Stimulated activated CD4-positive, alpha-beta T cell treated with anti-CD3 and anti-CD28 coated beads, Interleukin-1b, Interleukin-23, amount 100 ng/mL, for 24 hours (primary cell): ENCODE measurements around the gene LCP2.
"Not testable (repeated sequence)": the region's sequence is repeated elsewhere in the genome, so short reads cannot be mapped to it uniquely, and the experiment has no call there.

Experiments
- DNase-seq, 4 experiments: peaks; one replicate each; pipeline ENCODE4 v3.0.0-alpha.2; 2020; ENCODE audit warnings: low read depth in 4 of 4, low spot score in 1 of 4

LCP2 gene

GRCh38 chr5:170251462-170251861, 46.1 kb downstream of the LCP2 start:
- DNase-seq, result no peak

- no peak for DNase-seq
Observed at GRCh38 chr5:170250810-170251317, 46.7 kb downstream of the LCP2 start.

GRCh38 chr5:170249355-170249754, 48.2 kb downstream of the LCP2 start:
- DNase-seq, result no peak

GRCh38 chr5:170248931-170249227, 48.7 kb downstream of the LCP2 start:
- DNase-seq, result not testable (repeated sequence)

DNA sequence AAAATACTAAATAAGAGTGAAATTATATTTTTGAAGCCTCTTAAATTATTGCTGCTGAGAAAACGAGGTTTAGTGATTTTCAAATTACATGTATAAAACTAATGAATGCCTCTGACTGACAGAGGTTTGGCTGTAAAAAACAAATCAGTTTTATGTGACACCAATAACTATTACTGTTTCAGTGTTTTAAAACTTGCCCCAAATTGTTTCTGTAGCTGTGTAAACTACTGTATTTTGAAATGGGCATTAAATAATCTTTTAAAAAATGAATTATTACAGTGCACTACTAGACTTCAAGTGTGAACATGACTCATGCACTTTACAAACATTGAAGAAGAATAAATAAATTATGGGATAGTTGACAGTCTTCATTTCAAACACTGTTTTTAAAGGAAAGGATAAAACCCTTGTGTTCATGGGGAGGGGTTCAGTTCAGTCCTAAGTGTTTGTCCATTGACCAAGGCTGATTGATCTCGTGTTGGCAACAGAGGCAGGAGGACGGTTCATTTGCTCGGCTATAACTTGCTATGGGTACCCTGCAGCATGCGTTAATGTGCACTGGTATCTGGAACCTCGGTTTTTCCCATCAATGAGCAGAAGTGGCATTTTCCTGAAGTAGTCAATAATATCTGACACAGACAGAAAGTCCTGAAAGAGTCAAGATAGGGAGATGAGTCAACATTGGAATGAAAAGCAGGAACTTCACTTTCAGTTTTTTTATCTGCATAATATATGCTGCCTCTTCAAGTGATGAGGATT, 49.2 kb downstream of the LCP2 start:
- DNase-seq, result no peak

DNA sequence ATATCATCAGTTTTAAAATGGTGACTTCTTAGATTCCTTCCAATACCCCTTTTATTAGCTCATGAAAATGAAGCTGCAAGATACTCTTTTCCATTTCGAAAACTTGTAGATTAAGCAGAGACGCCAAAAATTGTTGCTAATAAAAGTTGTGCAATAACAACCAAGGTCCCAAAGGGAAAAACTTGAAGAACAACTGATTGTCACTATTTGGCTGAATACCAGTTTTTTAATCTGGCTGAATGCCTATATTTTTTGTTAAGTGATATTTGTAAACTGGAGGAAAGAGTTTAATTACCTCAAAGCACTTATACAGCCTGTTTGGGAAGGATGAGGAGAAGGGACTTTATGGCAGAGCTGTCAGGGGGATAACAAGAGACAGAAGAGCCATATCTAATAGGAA, 50.2 kb downstream of the LCP2 start:
- DNase-seq, result no peak

- DNase-seq, result no peak
Observed at GRCh38 chr5:170246126-170246870, 51.3 kb downstream of the LCP2 start.

GRCh38 chr5:170245436-170245835, 52.1 kb downstream of the LCP2 start:
- DNase-seq, result not testable (repeated sequence)

DNA sequence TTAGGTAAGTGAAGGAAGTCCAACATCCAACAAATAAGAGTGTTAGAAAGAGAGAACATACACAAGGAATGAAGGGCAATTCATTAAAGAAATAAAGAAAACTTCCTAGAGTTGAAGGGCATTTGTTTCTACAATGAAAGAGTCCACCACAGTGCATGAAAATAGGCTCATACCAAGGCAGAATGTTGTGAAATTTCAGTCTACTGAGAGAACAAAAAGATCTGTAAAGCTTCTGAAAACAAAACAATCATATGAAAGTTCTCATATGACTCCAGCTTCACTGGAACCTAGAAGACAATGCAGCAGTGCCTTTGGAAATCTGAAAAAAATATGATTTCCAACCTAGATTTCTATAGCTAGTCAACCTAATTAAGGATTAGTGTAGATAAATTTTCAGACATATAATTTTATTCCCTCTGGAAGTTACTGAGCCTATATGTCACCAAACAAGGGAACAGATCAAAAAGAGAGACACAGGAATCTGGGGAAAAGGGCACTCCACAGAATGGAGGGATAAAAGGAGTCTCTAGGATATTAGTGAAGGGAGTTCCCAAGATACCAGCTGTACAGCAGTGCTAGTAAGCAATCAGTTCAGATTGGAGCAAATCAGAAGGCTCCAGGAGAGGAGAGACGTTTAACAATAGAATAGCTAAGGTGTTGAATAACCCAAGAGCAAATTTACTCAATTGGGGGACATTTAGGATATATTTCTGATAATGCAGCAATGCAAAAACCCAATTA, 59.0 kb downstream of the LCP2 start:
- no peak for DNase-seq

DNA sequence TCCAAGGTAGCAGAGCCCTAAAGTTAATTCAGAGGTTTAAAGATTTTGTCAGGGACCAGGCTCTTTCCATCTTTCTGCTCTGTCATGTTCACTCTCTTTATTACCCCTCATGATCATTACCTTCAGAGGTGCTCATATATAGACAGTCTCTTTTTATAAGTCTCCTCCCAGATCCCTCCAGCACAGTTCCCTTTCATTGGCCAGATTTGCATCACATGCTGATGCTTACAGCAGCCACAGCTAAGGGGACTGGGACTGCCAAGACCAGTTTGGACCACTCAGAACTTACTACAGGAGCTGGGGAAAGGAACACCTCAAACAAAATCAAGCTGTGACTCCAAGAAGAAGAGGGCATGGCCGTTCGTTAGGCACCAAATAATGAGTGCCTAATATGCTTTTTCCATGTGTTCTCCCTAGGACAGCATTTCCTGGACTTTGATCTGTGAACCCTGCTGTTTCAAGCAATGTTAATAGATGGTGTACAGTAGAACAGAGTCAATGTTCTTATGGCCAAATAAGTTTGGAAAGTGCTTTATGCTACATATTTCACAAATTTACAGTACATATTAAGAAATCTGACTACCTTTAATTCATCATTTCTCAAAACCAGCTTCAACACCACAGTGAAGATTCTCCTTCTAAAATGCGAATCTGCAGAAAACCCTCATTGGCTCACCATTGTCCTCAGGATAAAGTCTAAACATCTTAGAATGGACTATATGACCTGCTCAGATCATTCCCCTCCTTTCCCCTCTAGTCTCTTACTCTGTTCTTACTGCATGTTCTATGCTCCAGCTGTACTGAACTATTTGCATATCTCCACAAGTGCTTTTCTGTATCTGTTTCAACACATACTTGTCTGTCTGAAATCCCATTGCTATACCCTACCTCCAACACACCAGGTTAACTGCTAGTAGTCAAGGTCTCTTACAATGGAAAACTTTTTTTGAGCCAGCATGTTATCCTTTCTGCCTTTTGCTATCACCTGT, 61.4 kb downstream of the LCP2 start:
- DNase-seq, result no peak

- no peak for DNase-seq
Observed at GRCh38 chr5:170233358-170233892, 64.2 kb downstream of the LCP2 start.

GRCh38 chr5:170232786-170233185, 64.8 kb downstream of the LCP2 start, which contains the start of gene C5orf58:
Gene C5orf58 (plus strand): TSS chr5:170232985. CDS start chr5:170234977, 1,992 bp downstream.
- DNase-seq, result no peak

DNA sequence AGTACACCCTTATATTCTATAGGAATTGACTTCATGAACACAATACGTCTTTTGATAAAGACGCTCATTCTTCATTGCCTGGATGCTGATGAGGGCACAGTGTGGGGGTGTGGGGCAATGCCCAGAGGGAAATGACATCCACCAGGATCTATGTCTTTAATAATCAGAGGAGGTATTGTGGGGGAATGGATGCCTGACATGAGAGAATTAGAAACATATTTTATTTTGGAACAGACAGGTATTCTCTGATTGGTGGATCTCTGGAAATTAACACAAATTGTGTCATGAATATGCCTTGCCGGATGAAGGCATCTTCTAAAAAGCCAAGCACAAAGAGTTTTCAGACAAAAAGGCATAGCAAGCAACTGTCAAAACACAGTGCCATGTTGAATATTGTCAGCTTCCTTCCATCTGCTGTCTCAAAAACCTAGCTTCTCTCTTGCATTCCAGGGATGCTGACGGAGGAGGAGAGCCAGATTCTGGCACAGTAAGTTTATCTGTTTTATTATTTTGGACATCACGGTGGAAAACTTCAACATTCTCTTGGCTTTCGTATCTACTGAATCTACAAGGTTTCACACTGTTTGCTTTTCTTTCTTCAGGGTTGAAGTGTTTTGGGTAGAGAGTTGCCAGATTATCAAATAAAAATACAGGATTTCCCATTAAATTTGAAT, 68.7 kb downstream of the LCP2 start:
- no peak for DNase-seq

DNA sequence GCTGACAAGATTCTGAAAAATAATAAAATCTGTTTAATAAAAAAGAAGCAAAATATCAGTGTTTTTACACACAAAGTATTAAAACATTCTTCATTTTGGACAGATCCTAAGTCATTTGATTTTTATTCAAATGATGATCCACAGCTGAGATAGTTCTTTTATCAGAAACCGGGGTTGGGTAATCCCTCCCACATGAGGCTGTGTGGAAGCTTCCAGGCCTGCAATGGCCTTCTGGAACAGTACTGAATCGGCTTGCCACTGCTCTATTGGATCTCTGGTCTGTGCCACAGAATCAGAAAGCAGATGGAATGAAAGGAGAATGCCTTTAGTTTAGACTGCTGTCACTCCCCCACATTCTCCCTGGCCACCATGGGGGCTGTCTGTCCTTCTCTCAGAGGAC, 70.9 kb downstream of the LCP2 start:
- no peak for DNase-seq

- no peak for DNase-seq
Observed at GRCh38 chr5:170226129-170226615, 71.4 kb downstream of the LCP2 start.

DNA sequence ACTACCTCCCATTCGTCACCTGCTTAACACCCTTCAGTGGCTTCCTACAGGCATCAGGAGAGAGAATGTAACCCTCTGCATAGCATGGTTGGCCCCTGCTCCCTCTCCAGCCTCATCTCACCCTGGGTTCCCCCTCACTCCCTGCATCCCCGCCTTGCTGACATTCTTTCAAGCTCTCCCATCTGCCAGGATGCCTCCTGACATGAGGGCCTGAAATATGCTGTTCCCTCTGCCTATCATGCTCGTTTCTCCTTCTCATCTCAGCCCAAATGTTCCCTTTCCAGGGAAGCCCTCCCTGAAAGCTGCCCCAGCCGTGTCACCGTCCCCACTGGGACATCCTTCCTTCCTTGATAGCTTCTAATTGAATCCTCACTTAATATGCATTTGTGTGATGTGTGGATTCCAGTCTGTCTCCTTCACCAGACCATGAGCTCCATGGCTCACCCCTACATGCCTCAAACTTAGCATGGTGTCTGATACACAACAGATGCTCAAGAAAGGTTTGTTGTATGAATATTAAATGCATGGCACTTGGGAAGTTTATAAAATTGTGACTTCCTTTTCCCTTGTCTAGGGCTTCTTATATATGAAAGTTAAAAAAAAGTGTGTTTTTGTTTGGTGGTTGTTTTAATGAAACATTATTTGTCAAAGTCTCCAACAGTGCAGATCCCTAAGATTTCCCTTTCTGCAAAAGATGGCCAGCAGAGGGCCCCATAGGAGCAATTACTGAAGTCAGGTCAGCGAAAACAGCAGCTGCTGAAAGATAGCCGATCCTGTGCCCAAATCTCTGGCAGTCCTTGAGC, 72.0 kb downstream of the LCP2 start:
- DNase-seq, result peak; percentile 61 to 67 (median 64)

DNA sequence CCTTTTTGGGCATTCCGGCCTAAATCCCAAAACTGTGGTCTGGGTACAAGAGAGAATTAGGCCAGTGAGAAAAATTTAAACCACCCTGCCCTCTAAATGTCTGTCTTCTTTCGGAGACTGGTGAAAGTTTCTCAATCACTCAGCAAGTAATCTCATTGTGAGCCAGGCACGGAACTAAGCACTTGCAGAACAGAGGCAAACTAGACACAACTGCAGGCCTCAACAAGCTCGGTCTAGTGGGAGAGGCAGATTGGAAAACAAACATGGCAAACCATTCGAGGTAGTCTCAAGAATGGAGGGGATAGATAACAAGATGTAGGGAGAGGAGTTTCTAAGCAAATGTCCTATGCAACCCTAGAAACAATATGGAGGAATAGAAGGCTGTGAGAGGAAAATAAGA, 73.7 kb downstream of the LCP2 start:
- DNase-seq, result no peak

DNA sequence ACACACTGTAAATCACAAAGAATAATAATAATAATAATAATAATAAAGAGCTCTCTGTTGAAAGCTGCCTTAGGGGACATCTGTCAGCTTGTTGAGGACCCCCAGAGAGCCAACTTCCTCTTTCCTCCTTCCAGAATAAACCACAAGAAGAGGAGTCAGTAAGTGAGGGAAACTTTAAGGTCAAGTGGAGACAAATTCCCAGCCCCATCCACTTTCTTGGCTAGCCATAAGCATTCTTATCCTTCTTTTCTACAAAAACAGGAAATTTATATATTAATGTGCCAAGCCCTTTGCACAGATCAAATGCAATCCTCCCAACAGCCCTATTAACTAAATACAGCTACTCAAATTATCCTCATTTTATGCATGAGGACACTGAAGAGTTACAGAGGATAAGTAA, 74.2 kb downstream of the LCP2 start:
- DNase-seq, result no peak

DNA sequence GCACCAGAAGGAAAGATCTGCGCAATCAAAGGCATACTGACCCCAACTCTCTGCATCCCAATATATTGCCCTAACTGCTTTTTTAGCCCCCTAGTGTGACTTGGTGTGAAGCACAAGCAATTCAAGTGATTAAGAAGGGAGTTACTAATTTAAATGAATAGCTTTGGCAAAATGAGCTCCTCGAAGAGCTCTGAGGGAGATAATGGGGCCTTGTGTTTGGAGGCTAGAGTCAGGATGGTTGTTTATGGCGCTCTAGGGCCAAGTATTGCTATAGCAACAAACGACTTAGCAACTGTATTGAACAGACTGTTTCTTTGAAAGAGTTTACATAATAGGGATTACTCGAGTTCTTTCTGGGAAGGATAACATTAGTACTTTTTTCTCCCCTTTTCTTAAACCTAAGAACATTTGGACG, 76.2 kb downstream of the LCP2 start:
- DNase-seq, result no peak
